ENCODE measurements around the gene HIPK4.
"Not testable (repeated sequence)": the region's sequence is repeated elsewhere in the genome, so short reads cannot be mapped to it uniquely, and the experiment has no call there.

HIPK4 gene

DNA sequence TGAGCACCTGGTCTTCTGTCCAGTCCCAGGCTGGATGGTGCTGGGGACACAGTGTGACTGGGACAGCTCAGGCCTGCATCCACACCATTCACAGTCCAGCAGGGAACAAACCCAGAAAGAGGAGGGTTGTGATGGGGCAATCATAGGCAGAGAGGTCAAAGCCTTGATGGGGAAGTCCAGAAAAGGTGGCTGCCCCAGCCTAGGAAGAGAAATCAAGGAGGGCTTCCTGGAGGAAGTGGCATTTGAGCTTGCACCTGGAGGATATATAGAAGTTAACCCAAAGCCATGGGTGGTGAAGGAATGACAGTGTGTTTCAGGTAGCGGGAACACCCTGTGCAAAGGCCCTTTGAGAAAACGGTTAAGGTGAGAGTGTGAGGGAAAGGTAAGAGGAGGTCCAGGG, 25.8 kb upstream of the HIPK4 start:
- FAIRE-seq = no peak

DNA sequence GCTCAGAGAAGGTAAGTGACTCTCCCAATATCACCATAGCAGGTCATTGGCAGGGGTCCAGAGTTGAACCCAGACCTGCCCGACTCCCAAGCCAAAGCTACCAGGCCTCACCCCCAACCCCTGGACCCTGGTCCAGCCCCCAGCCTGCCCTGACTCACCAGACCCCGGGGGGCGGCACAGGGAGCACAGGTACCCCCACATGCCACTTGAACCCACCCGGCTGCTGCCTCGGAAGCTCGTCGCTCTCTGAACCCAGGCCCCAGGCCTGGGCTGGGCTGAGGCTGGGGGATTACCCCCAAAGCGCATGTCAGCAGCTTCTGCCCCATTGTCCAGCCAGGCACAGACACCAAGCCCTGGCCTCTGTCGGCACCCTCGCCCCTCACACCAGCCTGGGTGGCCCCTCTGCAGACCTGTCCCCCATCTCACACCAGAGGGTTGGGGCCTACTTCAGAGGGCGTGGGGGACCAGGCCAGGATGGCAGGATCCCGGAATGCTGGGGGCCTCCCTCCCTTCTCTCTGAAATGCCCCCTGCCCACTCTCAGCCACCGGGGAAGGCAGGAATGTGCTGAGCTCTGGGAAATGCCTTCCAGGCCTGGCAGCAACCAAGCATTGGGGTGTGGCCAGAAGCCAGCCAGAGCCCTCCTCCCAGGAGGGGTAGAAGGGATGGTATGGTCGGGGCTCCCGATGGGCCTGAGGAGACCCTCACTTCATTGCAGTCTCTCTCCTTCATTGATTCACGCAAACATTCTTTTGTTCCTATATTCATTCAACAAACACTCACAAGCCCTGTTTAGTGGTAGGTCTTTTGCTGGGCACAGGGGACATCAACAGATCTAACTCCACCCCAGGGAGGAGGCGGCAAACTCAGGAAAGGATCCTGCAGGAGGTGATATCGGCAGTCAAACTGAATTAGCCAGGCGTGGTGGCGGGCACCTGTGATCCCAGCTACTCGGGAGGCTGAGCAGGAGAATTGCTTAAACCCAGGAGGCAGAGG, 24.9 kb upstream of the HIPK4 start:
- no peak for FAIRE-seq

DNA sequence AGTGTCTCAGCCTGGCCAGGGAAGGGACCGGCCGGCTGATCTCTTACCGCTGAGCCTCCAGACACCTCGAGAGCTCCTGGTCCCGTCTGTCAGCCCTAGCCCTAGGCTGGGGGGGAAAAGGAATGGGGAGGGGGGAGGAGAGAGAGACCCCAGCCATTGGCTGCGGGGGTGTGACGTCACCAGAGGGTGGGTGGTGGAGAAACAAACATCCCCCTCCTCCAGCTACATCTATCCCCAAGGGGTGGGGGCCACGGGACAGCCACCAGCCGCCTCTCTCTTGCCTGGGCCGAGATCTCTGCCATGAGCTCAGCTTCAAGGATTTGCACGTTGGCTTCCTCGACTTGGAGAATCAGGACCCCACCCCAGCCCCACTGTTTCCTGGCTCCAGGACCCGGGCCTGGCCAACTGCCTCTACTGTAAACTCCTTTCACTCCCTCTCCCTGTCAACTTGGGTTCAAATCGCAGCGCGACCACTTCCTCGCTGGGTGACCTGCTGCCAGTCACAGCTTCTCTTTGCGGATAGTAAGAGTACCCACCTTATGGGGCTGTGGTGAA, 23.4 kb upstream of the HIPK4 start, which contains the start of gene PRX:
PRX (minus strand) TSS at position 88 of the 555 bp plus-strand sequence. CDS start 5,446 bp downstream, outside the sequence.
- FAIRE-seq = no peak

DNA sequence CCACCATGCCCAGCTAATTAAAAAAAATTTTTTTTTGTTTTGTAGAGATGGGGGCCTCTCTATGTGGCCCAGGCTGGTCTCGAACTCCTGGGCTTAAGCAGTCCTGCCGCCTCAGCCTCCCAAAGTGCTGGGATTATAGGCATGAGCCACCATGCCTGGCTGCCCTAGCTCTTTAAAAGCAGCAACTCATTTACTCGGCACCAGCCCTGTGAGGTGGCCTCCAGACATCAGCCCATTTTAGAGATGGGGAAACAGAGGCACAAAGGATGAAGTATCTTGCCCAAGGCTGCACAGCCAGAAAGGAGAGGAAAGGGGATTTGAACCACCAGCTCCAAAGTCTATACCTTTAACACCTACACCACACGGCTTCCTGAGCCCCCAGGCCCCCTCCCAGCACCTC, 22.9 kb upstream of the HIPK4 start:
- no peak for FAIRE-seq

DNA sequence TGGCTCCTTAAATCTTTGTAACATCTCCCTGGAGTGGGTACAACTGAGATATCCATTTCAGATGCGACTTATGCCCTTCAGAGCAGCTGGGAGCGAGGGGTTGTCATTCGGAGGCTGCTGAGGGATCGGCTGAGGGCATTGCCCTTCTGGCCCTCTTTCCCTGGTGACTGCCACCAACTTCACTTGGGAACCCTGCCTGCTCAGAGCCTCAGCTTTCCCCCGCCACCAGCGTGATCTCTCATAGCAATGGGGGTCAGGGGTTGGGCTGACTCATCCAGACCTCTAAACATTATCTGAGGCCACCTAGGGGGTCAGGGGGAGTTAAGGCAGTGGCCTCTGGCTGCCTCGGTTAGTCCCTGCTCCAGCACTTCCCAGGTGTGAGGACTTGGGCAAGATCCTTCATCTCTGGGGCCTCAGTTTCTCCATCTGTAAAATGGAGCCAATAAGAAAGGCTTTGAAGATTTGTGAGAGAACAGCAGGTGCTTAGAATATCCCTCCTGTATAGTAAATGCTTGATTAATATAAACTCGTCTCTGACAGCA, 22.0 kb upstream of the HIPK4 start:
- no peak for FAIRE-seq

DNA sequence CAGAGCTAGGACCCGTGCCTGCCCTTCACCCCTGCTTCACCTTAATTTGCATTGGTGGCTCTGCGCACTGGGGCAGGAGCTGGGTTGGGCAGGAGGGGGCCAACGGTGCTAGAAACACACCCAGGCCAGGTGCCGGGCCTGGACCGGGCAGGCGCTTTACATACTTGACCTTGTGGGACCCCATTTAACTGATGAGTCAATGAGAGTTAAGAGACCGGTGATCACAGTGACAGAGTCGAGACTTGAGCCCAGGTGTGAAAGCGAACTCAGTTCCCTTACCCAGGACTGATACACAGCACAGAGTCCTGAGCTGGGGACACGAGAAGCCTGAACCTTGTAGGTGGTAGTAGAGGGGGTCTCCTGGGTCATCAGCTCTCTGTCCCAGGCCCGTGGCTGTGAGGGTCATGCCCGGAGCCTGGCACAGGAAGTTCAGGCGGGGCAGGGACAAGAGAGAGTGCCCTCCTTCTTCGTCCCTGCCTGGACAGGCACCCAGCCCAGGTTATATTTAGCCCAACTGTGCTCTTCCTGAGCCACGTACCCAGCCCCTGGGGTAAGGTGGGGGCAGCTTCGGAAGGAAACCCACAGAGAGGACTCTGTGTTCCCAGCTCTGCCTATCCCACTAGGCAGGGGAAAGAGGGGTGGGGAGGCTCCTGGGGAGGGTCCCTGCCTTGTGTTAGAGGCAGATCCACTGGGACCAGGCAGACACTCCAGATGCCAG, 21.3 kb upstream of the HIPK4 start:
- no peak for FAIRE-seq

DNA sequence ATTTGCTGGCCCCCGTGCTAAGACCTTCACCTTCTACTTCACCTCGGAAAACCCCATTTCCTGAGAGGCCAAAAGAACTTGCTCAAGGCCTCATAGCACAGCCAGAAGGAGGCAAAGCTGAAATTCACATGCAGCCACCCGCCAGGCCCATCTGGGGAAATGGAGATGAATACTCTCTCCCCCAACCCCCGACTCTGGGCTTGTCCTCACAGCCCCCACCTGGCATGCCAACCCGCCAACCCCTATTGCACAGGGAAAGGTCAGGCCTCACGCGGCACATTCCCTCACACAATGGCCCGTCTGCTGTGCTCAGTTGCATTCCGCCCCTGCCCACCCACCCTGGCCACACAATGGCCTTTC, 20.0 kb upstream of the HIPK4 start:
- FAIRE-seq = no peak

DNA sequence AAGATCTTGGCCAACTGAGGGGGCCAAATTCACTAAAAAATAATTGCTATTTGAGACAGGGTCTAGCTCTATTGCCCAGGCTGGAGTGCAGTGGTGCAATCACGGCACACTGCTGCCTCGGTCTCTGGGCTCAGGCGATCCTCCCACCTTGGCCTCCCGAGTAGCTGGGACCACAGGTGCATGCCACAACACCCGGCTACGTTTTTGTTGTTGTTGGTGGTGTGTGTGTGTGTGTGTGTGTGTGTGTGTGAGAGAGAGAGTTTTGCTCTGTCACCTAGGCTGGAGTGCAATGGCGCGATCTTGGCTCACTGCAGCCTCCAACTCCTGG, 18.6 kb upstream of the HIPK4 start:
- not testable (repeated sequence) for FAIRE-seq

DNA sequence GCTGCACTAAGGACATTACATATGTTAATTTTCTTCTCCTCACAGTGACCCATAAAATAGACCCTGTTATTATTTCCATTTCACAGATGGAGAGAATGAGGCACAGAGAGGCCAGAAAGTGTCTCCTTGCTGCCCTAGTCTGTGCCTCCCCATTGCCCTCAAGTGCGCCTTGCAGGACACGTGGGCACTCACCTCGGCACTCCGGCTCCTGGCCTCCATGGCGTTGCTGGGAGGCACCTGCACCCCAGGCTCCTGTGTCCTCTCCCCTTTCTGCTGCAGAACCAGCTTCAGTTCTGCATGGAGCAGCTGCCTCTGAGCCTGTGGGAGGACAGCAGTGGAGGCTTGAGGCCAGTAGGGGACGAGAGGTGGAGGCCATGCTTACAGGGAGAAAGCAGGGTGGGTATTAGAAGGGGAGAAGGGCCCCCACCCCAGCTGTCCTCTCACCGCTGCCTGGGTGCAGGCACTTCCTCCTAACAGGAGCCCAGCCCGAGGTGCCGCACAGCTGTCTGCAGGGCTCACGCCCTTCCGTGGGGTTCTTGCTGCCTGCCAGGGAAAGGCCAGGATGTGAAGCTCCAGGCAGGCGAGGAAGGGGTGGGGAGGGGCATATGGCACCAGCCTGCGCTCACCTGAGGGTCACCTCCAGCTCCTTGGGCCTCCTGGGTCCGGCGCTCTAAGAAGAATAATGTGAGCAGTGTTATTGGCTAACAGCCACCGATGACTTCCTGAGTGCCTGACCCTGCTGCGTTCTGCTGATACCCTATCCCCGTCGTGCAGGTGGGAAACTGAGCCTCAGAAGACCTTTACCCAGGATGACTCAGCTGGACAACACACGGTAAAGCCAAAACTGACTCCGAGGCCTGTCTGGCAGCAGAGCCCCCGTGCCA, 18.0 kb upstream of the HIPK4 start:
- FAIRE-seq = no peak

DNA sequence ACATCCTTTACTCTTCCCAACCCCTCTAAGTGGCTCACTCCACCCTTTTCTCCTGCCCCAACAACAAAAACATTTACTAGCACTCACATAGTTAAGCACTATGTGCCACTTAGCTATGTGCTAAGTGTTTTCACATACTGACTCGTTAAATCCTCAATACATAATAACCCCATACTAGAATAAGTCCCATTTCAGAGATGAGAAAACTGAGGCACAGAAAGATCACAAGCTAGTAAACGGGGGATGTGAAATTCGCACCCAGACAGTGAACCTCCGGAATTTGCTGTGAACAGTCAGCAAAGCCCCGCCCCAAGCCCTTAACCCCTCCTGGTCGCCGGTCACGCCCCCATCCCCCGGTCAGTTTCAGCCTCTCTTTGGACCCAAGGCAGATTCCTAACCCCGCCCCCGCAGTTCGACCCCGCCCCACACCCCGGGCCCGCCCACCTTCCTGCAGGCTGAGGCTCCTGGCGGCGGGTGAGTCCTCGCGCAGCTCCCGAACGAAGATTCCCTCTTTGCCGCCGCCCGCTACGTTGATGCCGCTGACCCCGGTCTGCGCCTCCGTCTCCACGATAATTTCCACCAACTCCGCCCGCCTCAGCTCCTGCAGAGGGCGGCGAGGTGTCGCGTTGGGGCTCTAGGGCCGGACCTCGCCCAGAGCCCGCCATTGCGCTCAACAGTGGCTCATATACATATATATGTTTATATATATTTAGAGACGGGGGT, 13.4 kb upstream of the HIPK4 start:
- no peak for FAIRE-seq

DNA sequence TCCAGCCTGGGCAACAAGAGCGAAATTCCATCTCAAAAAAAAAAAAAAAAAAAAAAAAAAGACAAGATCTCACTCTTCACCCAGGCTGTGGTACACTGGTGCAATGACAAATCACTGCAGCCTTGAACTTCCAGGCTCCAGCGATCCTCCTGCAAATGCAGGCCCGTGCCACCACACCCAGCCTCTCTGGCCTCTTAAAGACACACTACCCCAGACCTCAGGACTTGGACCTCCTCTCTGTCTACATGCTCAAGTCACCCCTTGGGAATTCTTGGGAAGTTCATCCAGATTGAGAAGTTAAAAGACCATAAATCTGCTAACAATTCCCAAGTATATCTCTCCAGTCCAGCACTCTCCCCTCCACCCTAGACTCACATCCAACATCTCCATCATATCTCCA, 10.6 kb upstream of the HIPK4 start:
- FAIRE-seq = no peak

DNA sequence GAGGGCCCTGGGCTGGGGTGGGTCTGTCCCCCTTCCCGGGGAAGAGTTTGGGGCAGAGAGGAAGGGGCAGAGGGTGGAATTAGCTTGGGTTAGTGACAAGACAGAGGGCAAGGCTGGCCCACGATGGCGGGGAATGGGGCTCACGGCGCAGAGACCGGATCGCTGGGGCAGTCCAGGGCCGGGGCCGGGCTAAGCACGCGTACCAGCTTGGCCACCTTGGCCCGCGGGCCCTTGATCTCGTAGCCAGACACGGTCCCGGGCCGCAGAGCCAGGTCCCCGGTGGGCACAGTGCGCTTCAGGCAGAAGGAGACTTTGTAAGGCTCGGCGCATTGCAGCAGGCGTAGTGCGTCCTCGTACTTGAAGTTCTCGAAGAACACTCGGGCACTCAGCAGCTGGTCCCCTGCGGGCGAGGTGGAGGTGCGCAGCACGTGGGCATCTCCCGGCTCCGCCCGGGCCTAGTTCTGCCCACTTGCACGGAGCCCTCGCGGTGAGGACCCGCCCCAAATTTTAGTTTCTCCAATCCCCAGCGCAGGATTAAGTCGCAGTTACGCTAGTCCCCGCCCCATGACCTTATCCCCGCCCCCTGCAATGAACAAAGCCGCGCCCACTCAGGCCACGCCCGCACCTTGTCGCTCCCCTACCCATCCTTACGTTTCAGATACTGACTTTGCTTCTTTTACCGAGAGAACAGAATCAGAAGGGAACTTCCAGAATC, 8.6 kb upstream of the HIPK4 start:
- FAIRE-seq = no peak

DNA sequence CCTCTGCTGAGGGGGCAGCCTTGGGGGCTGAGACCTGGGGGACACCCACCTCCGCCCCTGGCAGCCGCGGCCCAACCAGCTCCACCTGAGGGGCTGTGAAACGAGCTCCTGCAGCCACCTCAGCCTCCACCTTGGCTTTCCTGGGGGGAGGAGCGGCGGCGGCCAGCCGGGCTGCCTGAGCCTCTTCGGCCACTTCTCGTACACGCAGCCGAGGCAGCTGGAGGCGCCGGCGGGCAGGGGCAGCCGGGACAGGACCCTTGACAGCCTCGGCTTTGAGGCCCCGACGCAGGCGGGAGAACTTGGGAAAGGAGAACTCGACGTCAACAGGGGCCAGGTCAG, 7.6 kb upstream of the HIPK4 start:
- FAIRE-seq = no peak

DNA sequence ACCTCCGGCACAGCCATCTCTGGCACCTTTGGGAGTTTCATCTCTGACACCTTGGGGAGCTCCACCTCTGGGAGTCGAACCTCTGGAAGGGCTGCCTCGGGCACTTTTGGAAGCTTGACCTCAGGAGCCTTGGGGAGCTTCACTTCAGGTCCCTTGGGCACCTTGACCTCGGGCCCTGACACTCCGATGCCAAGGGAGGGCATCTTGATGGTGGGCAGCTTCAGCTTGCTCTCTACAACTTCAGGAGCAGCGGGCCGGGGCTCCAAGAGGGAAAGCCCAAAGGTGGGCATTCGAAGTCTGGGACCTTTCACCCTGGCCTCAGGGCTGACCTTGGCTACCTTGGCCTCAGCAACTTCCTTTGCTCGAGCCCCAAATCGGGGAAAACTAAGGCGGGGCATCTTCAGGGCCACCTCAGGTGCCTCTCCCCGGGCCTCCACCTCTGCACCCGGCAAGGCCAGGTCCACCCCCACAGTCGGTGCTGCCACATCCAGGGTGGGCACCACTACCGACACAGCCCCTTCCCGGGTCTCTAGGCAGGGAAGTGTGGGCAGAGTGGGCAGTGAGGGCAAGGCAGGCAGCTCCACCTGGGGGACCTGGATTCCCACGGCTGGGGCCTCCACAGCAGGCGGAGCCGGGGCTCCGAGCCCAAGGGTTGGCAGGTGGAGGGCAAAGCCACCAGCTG, 7.0 kb upstream of the HIPK4 start:
- no peak for FAIRE-seq

DNA sequence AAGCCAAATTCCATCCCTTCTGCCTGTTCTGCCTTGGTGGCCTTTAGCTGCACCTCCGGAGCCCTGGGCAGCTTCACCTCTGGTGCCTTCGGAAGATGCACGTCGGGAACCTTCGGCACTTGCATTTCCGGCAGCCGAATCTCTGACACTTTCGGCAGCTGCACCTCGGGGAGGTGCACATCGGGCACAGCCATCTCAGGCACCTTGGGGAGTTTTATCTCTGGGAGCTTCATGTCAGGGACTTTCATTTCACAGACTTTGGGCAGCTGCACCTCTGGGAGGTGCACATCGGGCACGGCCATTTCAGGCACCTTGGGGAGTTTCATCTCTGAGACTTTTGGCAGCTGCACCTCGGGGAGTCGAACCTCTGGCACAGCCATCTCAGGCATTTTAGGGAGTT, 6.0 kb upstream of the HIPK4 start:
- FAIRE-seq = no peak

DNA sequence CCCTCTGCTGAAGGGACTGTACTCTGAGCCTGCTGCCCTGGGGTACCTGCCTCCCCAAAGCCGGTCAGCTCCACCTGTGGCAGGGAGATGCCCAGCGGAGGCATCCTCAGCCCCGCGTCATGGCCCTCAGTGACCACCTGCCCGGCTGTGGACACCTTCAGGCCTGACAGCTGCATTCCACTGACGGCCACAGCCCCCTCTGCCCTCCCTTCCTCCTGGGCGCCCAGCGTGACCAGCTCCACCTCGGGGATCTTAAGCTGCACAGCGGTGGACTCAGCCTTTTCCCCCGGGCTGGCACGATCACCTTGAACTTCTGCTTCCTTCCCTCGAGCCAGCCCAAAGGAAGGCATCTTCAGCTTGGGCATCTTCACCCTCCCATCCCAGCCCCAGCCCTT, 4.8 kb upstream of the HIPK4 start:
- FAIRE-seq = no peak

DNA sequence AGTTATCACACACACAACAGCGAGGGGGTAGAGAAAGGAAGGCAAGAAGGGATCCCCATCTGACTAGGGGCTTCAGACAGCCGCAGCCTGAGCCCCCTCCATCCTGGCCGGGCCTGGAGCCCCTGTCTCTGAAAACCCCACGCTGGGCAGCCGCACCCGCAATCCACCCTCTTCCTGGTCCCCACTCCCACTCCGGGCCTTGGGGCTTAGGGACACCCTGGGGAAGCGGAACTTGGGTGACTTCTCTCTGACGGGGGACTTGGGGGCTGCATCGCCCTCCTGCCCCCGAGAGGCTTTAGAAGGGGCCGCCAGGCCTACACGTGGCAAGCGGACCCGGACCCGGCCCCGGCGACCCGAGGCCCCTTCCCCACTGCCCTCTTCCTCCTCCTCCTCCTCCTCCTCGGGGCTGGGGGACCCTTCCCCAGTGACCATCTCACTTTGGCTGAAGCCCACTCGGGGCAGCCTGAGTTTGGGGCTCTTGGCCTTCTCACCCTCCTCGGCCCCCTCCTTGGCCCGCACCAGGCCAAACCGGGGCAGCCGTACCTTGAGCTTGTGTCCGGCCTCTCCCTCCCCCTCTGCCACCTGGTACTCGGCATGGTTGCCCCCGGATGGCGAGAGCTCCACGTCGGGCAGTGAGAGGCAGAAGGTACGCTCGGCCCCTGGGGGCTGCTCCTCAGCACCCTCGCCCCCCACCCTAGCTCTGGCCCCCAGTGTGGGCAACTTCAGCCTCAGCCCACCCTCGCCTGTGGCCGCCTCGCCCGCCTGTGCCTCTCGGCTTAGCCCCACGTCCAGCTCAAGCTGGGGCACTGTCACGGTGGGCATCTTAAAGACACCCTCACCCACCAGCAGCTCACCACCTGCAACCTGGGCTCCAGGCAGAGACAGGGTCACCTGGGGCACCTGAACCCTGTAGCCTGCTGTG, 4.2 kb upstream of the HIPK4 start:
- no peak for FAIRE-seq

DNA sequence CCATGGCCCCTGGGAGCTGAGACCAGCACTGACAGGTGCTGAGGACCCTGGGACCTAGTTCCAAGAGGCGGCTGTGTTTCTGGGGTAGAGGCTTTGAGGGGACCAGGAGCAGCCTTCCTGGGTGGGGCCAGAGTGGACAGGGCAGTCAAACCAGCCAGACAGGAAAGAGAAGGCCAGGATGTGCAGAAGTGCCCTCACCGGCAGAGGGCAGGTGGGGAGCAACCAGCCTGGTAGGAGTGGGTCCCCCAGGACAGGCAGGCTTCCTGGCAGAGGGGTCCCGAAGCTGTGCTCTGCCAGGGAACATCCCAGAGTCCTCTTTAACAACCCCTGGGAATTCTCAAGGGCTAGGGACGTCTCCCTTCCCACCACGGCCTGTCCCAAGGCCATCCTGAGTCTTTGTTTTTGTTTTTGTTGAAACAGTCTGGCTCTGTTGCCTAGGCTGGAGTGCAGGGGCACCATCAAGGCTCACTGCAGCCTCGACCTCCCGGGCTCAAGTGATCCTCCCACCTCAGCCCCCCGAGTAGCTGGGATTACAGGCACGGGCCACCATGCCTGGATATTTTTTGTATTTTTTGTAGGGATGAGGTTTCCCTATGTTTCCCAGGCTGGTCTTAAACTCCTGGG, 3.0 kb upstream of the HIPK4 start:
- no peak for FAIRE-seq

DNA sequence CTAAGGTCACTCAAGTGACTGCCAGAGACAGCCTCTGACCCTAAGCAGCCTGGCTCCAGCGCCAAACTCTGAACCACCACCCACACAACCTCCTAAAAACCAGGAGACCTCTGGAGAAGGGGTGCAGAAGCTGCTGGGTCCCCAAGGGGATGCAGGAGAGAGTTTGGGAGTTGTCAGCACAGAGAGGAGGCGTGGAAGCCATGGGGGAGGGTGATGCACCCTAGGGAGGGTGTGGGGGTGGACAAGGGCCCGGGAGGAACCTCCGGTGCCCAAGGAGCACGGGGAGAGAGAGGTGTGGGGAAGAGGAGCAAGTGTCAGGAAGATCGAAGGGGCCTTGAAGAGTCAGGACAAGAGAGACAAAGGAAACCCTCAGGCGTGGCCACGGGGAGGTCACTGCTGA, 2.1 kb upstream of the HIPK4 start:
- FAIRE-seq = no peak
